ENCODE results near the gene TMEM178A. TPM values are rescaled to one million over a fixed set of nuclear protein-coding genes. Genes with fewer than 3 reads are reported as not detected.
A peak's percentile ranks its signal among the peaks of the same experiment; 100 is the strongest.

Gene TMEM178A
- total RNA-seq, 1 experiment from 2014 or later: not detected

DNA sequence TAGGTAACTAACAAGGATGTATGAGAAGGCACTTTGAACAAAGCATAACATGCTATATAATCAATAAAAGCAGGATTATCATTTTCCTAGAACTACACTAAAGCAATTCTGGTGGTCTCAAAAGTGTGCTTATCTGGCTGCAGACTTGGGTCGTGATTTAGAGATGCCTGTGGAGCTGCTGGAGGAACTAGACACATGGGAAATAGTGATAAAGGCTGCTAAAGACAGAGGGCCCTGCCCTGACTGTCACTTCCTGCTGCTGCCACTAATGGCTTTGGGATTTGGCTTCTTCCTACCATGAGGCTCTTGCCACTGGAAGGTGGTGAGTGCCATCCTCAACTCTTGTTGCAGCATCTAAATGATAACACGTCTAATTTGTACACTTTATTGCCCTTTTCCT, 22.5 kb downstream of the TMEM178A start:
- 0 out of 2 replicates have a peak, but pooled peaks cover 6% of the 10 kb centered on the region for H3K9me3 ChIP-seq
- H3K4me3 ChIP-seq: no peak overlapping the region
- peaks cover under 1% of the 10 kb centered on the region; the same call in 1 of the 2 replicates for H3K27me3 ChIP-seq
- DNase-seq: no peak
- H3K36me3 ChIP-seq: no peaks in the 10 kb centered on the region

GRCh38 chr2:39689272-39689841, 23.6 kb downstream of the TMEM178A start:
- Histone ChIP-seq H3K9me3 (0 out of 2 replicates have a peak, but pooled peaks cover 6% of the 10 kb centered on the region), H3K36me3 (no peaks in the 10 kb centered on the region), H3K4me3 (no peak overlapping the region), H3K27me3 (no peaks in the 10 kb centered on the region)
- no peak for DNase-seq

DNA sequence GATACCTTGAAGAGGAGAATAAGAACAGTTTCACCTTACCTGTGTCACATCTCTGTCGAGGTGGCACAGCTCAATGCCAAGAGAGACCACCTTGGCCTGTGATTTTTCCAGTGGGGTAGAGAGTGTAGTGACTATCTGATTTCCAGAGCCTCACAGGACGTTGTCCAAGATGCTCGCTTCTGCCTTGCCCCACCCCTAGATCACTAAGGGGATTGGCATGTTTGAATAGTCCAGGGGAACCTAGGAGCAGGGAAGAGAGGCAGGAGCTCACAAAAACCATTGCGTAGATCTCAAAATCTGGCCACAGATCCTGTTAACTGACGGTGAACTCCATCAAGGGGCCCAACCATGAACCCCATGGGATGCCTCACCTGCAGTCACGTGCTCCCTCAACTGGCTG, 24.2 kb downstream of the TMEM178A start:
- Histone ChIP-seq H3K4me3 (no peak overlapping the region), H3K27me3 (no peaks in the 10 kb centered on the region), H3K9me3 (0 out of 2 replicates have a peak, but pooled peaks cover 6% of the 10 kb centered on the region), H3K36me3 (no peaks in the 10 kb centered on the region)
- DNase-seq: no peak

GRCh38 chr2:39693245-39693644, 27.5 kb downstream of the TMEM178A start:
- DNase-seq: no peak
- Histone ChIP-seq H3K9me3 (0 out of 2 replicates have a peak, but pooled peaks cover 6% of the 10 kb centered on the region), H3K4me3 (no peak overlapping the region), H3K27me3 (no peaks in the 10 kb centered on the region), H3K36me3 (no peaks in the 10 kb centered on the region)

GRCh38 chr2:39696101-39696553, 30.4 kb downstream of the TMEM178A start:
- DNase-seq: peak; percentile 15
- Histone ChIP-seq H3K9me3 (peaks cover 18% of the 10 kb centered on the region; the same call in 1 of the 2 replicates), H3K27me3 (no peaks in the 10 kb centered on the region), H3K4me3 (no peak overlapping the region), H3K36me3 (no peaks in the 10 kb centered on the region)

DNA sequence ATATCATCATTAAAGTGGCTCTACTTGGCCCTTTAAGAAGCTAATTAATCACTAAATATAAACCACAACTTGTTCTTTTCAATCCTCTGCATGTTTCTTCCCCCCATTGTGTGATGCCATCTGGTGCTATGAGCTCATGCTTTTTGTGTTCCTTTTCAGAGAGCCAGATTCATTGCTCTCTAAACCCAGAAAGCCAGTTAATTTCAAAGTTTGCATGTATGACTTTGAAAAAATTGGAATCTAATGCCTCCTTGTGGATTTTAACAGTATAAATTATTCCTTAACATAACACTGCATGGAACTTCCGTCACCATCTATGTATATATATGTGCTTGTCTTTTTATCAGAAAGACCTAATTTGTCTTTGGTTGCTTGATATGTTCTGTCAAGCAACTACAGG, 31.1 kb downstream of the TMEM178A start:
- DNase-seq: no peak
- Histone ChIP-seq H3K27me3 (no peaks in the 10 kb centered on the region), H3K36me3 (no peaks in the 10 kb centered on the region), H3K9me3 (peaks cover 20% of the 10 kb centered on the region; the same call in 1 of the 2 replicates), H3K4me3 (no peak overlapping the region)

GRCh38 chr2:39697454-39697853, 31.7 kb downstream of the TMEM178A start:
- peak; percentile 54 for DNase-seq
- Histone ChIP-seq H3K4me3 (no peak overlapping the region), H3K27me3 (no peaks in the 10 kb centered on the region), H3K9me3 (peaks cover 25% of the 10 kb centered on the region; the same call in 1 of the 2 replicates), H3K36me3 (no peaks in the 10 kb centered on the region)

DNA sequence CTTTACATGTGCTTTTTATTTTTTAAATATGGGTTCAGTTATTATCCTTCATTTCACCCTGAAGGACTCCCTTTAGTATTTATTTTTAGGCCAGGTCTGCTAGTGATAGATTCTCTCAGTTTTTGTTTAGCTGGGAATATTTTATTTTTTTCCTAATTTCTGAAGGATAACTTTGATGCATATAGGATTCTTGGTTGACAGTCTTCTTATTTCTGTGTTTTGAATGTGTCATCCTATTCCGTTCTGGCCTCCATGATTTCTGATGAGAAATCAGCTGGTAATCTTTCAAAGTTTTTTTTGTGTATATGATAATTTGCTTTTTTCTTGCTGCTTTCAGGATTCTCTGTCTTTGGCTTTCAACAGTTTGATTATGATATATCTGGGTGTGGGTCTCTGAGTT, 35.4 kb downstream of the TMEM178A start:
- no peak for DNase-seq
- Histone ChIP-seq H3K4me3 (no peak overlapping the region), H3K36me3 (no peaks in the 10 kb centered on the region), H3K27me3 (no peaks in the 10 kb centered on the region), H3K9me3 (peaks cover 27% of the 10 kb centered on the region; the same call in 1 of the 2 replicates)

DNA sequence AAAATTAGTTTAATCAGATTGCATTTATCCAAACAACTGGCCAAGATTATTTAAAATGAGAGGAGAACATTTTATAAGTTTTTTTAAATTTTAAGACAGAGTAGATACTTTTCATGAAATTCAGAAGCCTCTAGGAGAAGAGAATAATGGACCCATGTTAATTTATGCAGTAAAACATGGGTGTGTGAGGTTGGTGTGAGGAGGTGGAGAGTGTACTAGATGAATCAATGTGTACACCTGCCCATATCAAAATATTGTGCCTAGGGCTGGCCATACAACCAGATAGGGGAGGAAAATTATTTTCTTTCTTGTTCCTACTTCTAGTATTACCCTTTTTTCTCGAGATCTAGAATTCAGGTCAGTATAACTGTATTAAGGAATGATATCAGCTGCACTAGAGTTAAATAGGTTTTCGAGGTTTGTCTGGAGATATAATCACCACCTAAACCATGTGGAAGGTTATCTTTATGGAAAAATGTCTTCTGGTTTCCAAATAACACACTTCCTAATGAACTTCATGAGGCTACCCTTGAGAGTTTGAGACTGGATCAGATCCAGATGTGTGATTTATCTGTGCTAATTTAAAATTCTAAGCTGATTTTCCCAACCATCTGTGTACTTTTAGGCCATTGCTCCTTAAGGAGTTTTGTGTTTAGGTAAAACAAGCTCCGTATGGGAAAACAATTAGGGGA, 37.6 kb downstream of the TMEM178A start:
- no peak for DNase-seq
- no peaks in the 10 kb centered on the region for H3K36me3 ChIP-seq
- no peaks in the 10 kb centered on the region for H3K27me3 ChIP-seq
- H3K9me3 ChIP-seq: peaks cover 27% of the 10 kb centered on the region; the same call in 1 of the 2 replicates
- no peak overlapping the region for H3K4me3 ChIP-seq

GRCh38 chr2:39704540-39704939, 38.8 kb downstream of the TMEM178A start:
- no peak for DNase-seq
- Histone ChIP-seq H3K4me3 (no peak overlapping the region), H3K9me3 (peaks cover 23% of the 10 kb centered on the region; the same call in 1 of the 2 replicates), H3K27me3 (no peaks in the 10 kb centered on the region), H3K36me3 (no peaks in the 10 kb centered on the region)

DNA sequence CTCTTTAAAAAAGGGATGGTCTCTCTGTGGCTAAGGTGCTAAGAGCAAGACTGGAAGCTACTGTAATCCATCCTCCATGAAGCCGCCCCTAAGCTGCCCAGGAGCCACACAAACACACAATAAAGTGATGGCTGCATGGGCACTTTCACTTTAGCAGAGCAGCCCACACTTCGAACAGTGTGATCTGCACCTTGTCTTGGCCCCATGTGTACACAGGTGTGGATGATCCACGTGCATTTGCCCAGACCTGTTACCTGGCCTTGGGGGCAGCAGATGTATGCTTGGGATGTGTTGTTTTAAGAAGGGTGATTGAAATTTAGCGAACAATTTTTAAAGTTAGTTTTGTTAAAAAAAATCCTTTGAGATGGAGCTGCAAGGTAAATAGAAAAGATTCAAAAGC, 39.9 kb downstream of the TMEM178A start:
- Histone ChIP-seq H3K9me3 (peaks cover 15% of the 10 kb centered on the region; the same call in 1 of the 2 replicates), H3K27me3 (no peaks in the 10 kb centered on the region), H3K4me3 (no peak overlapping the region), H3K36me3 (no peaks in the 10 kb centered on the region)
- no peak for DNase-seq

DNA sequence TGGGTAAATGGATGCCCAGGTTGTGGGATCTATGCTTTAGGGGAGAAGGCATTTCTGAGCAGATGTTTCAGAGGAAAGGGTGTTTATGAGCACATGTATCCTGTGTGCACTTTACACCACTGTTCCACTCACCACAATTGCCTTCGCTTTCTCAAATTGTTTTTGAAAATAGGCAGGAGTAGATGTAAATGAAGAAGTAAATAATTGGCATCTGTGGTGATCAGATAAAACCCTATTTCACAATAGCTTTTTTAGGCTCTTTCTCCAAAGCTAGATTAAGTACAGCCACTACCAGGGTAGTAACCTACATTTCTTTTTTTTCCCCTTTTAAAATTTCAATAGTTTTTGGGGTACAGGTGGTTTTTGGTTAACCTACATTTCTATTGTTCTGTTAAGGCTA, 40.6 kb downstream of the TMEM178A start:
- Histone ChIP-seq H3K9me3 (peaks cover 10% of the 10 kb centered on the region; the same call in 1 of the 2 replicates), H3K27me3 (no peaks in the 10 kb centered on the region), H3K36me3 (no peaks in the 10 kb centered on the region), H3K4me3 (no peak overlapping the region)
- DNase-seq: no peak

DNA sequence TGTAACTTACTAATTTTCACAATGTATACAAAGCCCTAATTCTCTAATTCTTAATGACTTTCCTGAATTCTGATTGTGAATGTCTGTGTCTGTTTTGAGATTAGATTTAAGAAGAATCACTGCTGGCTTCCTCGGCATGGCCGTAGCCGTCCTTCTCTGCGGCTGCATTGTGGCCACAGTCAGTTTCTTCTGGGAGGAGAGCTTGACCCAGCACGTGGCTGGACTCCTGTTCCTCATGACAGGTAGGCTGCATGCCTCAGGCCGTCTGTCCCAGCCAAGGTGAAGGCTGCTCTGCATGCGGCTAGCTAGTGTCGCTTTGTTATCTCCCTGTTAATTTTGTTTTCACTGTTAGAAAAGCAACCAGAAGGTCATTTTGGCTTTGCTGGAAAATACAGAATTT, 41.2 kb downstream of the TMEM178A start:
- no peaks in the 10 kb centered on the region for H3K36me3 ChIP-seq
- DNase-seq: no peak
- H3K4me3 ChIP-seq: no peak overlapping the region
- peaks cover 7% of the 10 kb centered on the region; the same call in 1 of the 2 replicates for H3K9me3 ChIP-seq
- H3K27me3 ChIP-seq: no peaks in the 10 kb centered on the region

DNA sequence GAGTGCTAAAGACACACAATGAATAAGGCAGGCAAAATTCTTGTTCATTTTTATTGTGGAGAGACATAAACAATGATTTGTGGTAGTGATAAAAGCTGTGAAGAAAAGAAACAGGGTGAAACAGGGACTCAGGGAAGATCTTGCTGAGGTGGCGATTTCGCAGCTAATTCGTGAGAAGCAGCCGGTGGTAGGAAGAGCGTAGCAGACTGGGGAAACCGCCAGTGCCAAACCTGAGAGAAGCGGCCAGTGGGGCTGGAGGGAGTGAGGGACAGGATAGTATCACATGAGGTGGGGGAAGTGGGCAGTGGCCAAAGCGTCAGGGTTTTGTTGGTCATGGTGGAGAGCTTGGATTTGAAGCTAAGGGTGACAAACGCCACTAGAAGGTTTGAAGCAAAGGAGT, 42.3 kb downstream of the TMEM178A start:
- no peaks in the 10 kb centered on the region for H3K27me3 ChIP-seq
- H3K9me3 ChIP-seq: no peaks in the 10 kb centered on the region; the same call in 1 of the 2 replicates
- no peak overlapping the region for H3K4me3 ChIP-seq
- no peak for DNase-seq
- no peaks in the 10 kb centered on the region for H3K36me3 ChIP-seq

DNA sequence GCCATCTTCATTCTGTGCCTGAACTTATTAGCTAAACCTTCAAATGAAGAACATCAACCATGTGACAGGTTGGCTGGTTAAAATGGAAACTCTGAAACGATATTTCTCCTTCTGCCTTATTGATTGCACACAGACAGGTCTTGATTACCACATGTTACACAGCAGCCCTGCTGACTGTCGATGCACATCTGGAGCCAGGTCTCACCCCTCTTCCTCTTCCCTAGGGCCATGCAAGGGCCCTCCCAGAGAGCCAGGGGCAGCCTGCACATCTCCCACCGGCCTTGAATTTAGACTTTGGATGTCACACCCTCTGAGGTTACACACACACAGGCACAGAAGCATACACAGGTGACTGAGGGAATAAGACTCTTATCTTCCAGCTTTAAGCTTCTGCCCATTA, 45.1 kb downstream of the TMEM178A start:
- H3K4me3 ChIP-seq: no peak overlapping the region
- DNase-seq: no peak
- no peaks in the 10 kb centered on the region for H3K27me3 ChIP-seq
- H3K36me3 ChIP-seq: no peaks in the 10 kb centered on the region
- no peaks in the 10 kb centered on the region for H3K9me3 ChIP-seq

DNA sequence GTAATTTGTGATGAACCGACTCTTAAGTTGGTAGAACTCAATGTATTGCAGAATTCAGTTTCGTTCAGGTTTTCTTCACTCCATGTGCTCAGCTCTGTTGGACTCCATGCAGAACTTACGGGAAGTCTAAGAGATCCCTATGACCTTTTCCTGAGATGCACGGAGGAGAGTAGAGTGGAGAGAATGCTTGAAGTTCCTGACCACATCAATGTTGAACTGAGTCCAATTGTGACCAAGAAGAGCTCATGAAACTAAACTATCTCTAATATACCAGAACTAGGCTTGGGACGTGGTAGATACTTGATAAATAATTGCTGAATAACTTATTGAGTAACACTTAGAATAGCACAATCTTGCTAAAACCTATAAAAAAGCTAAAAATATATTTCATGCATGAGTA, 47.2 kb downstream of the TMEM178A start:
- H3K4me3 ChIP-seq: no peak overlapping the region
- no peaks in the 10 kb centered on the region for H3K36me3 ChIP-seq
- H3K9me3 ChIP-seq: no peaks in the 10 kb centered on the region
- H3K27me3 ChIP-seq: no peaks in the 10 kb centered on the region
- no peak for DNase-seq

DNA sequence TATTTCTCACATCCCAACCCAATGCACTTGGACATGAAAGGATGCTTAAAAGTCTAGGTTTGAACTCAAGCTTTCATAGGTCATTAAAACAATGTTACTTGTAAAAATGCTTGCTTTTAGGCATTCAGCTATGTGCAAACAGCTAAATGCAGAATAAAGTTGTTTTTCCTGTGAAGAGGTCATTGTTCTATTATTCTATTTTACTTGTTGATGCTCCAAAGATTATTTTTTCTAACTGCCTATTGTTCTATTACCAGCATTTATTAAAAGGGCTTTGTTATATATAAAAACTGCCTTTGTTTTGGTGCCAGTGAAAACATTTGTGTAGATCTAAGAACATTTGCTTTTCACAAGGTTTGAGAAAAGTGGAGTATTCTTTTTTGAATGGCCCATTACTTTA, 49.4 kb downstream of the TMEM178A start:
- no peak for DNase-seq
- no peaks in the 10 kb centered on the region for H3K9me3 ChIP-seq
- H3K27me3 ChIP-seq: no peaks in the 10 kb centered on the region
- no peak overlapping the region for H3K4me3 ChIP-seq
- H3K36me3 ChIP-seq: no peaks in the 10 kb centered on the region

GRCh38 chr2:39715822-39716221, 50.1 kb downstream of the TMEM178A start:
- Histone ChIP-seq H3K27me3 (no peaks in the 10 kb centered on the region), H3K4me3 (no peak overlapping the region), H3K36me3 (no peaks in the 10 kb centered on the region), H3K9me3 (no peaks in the 10 kb centered on the region)
- no peak for DNase-seq

All from MG63 (cell line).